ENCODE results near the gene C2.
"Not testable (repeated sequence)": the region's sequence is repeated elsewhere in the genome, so short reads cannot be mapped to it uniquely, and the experiment has no call there.

- TF ChIP-seq POLR2AphosphoS5 (IDR thresholded peaks at IDR 0.05; ENCODE audit: low read depth, low read length); TAF1 (IDR thresholded peaks at IDR 0.05; ENCODE audit: borderline replicate concordance, low read depth, low read length); POLR2A (IDR thresholded peaks at IDR 0.05; ENCODE audit: low read depth, low read length): not testable (repeated sequence)
These were observed 48.5 kb downstream of the C2 start for GRCh38 chr6:31976065-31976464.

Measured in GM12892 (cell line).